Breast epithelium (tissue), 4 donors: ENCODE measurements around the gene CAB39L. TPM values are rescaled to one million over a fixed set of nuclear protein-coding genes. Genes with fewer than 3 reads are reported as not detected.

ENCODE experiments used
- DNase-seq, 2 donors: peaks; one replicate each; pipeline ENCODE4 v3.0.0-alpha.2; 2019; ENCODE audit warnings: low spot score in 2 of 2
- H3K27ac ChIP-seq, 2 donors: fragments of 200-600 bp; sonication (generic) in 1 of 2; one replicate each; pipeline ENCODE4 v1.5.1; 2016 to 2019; ENCODE audit warnings: mild to moderate bottlenecking in 1 of 2
- H3K27me3 ChIP-seq, 2 donors: fragments of 200-600 bp; sonication (generic) in 1 of 2; one replicate each; pipeline versions ENCODE4 v1.5.1 to v1.6.0; 2017 to 2019; ENCODE audit warnings: control low read depth in 1 of 2, mild to moderate bottlenecking in 1 of 2
- H3K36me3 ChIP-seq: fragments of 200-600 bp; one replicate; pipeline ENCODE4 v1.5.1; 2019
- H3K4me1 ChIP-seq, 2 donors: fragments of 200-600 bp; sonication (generic); one replicate each; pipeline ENCODE4 v1.5.1; 2016 to 2019; ENCODE audit warnings: control low read depth in 1 of 2
- H3K4me3 ChIP-seq, 3 donors: fragments of 200-600 bp; sonication (generic); 1 replicate in 2 of 3; 2 replicates in 1 of 3; pipeline ENCODE4 v1.5.1; 2016 to 2019; ENCODE audit warnings: mild to moderate bottlenecking in 3 of 3, moderate library complexity in 2 of 3
- H3K9me3 ChIP-seq, 2 donors: fragments of 200-600 bp; sonication (generic) in 1 of 2; one replicate each; pipeline ENCODE4 v1.5.1; 2016 to 2019; ENCODE audit warnings: control low read depth in 1 of 2
- POLR2A ChIP-seq: fragments of 450-650 bp; IDR thresholded peaks from one replicate; pipeline ENCODE4 v1.6.1; 2016; ENCODE audit warnings: antibody characterized with exemption, mild to moderate bottlenecking, moderate library complexity
- POLR2AphosphoS5 ChIP-seq, 3 donors: sonication (generic); formaldehyde crosslinking; IDR thresholded peaks; one replicate each; pipeline ENCODE4 v1.6.1; 2017; ENCODE audit warnings: antibody characterized with exemption in 3 of 3
- intact Hi-C: fragments of 100-400 bp; cut with DNase I; formaldehyde crosslinking; loops from one replicate; pipeline ENCODE4 v1.15.1; 2023; ENCODE audit warnings: low total_unique reads
- total RNA-seq, 3 donors: library from RNA; depleted of rRNA; stranded (reverse); fragments of >200 nt; gene quantifications; one replicate each; pipeline ENCODE4 v1.1.0, GENCODE V29; 2016
- TF ChIP-seq, protein P1 (sequence below), 3 donors: fragments of 450-650 bp; IDR thresholded peaks; one replicate each; pipeline ENCODE4 v1.5.1; 2016 to 2017; ENCODE audit warnings: antibody characterized with exemption in 3 of 3, mild to moderate bottlenecking in 3 of 3, moderate library complexity in 3 of 3

CAB39L gene
- total RNA-seq, 3 donors from 2014 or later = 40.0 to 92.1 (median 44.8) TPM

DNA sequence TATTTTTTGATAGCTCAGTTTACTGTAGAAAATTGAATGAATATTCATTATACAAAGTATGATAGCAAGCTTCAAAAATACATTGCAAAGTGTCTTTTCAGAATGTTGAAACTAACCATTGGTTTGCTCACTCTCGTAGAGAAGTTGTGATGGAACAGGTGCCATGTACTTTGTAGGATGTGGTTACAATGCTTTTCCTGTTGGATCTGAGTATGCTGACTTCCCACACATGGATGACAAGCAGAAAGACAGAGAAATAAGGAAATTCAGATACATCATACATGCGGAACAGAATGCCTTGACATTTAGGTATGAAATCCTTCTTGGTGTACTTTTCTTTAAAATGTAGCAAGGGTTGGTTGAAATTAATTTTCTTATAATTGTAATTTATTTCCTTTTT is 165.7 kb downstream of the CAB39L start:
- H3K27me3 ChIP-seq = no peaks in the 10 kb centered on the region
- intact Hi-C loops = no loop called here
- H3K27ac ChIP-seq = no peak overlapping the region
- TF ChIP-seq POLR2AphosphoS5 (IDR thresholded peaks at IDR 0.05) (no peak), POLR2A (no peak)
- TF ChIP-seq, protein P1, sequence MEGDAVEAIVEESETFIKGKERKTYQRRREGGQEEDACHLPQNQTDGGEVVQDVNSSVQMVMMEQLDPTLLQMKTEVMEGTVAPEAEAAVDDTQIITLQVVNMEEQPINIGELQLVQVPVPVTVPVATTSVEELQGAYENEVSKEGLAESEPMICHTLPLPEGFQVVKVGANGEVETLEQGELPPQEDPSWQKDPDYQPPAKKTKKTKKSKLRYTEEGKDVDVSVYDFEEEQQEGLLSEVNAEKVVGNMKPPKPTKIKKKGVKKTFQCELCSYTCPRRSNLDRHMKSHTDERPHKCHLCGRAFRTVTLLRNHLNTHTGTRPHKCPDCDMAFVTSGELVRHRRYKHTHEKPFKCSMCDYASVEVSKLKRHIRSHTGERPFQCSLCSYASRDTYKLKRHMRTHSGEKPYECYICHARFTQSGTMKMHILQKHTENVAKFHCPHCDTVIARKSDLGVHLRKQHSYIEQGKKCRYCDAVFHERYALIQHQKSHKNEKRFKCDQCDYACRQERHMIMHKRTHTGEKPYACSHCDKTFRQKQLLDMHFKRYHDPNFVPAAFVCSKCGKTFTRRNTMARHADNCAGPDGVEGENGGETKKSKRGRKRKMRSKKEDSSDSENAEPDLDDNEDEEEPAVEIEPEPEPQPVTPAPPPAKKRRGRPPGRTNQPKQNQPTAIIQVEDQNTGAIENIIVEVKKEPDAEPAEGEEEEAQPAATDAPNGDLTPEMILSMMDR (IDR thresholded peaks at IDR 0.05) = no peak
- H3K4me3 ChIP-seq = no peak overlapping the region
- H3K36me3 ChIP-seq = no peaks in the 10 kb centered on the region
- no peak for DNase-seq
- no peaks in the 10 kb centered on the region for H3K4me1 ChIP-seq
- H3K9me3 ChIP-seq = no peaks in the 10 kb centered on the region

DNA sequence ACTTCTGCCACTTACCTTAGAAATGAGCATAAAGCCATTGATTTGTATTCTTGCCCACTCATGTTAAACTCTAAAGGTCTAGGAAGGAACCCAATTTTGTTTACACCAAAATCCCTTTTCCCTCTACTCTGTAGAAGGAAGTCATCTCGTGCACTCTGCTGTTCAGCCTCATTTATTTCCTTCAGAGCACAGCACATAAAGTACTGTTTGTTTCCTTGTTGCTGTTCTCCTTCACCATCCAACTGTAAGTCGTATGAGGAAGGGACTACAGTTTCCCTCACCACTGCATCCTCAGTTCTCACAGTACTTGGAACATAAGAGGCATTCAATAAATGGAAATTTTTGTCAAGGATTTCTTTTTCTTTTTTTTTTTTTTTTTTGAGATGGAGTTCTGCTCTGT is 171.6 kb downstream of the CAB39L start:
- Histone ChIP-seq H3K36me3 (no peaks in the 10 kb centered on the region), H3K4me3 (no peak overlapping the region), H3K27ac (no peak overlapping the region), H3K27me3 (no peaks in the 10 kb centered on the region), H3K4me1 (no peaks in the 10 kb centered on the region), H3K9me3 (no peaks in the 10 kb centered on the region)
- TF ChIP-seq, protein P1 (IDR thresholded peaks at IDR 0.05) = no peak
- TF ChIP-seq POLR2A = no peak
- TF ChIP-seq POLR2AphosphoS5 (IDR thresholded peaks at IDR 0.05) = no peak
- intact Hi-C loops = no loop called here
- DNase-seq = no peak

DNA sequence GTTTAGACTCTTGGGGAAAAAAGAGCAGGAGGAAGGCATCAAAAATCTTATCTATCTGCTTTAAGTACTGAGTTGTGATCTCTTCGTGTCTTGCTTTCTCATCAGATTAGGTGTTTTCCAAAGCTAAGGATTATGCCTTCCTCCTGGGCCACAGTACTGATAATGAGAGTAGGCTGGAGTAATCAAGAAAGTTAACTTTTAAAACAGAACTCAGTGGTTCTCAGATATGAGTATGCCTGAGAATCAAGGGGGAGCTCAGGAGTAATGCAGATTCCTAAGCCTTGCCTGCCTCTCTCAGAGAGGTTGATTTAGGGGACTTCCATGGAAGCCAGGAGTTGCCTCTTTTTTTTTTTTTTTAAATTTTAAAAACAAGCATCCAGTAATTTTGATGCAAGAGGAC is 172.6 kb downstream of the CAB39L start:
- Histone ChIP-seq H3K27ac (no peak overlapping the region), H3K4me3 (no peak overlapping the region), H3K36me3 (peaks cover 5% of the 10 kb centered on the region), H3K9me3 (no peaks in the 10 kb centered on the region), H3K4me1 (no peaks in the 10 kb centered on the region), H3K27me3 (no peaks in the 10 kb centered on the region)
- no peak for DNase-seq
- intact Hi-C loops = no loop called here
- TF ChIP-seq, protein P1 (IDR thresholded peaks at IDR 0.05) = no peak
- TF ChIP-seq POLR2A = no peak
- TF ChIP-seq POLR2AphosphoS5 (IDR thresholded peaks at IDR 0.05) = no peak

DNA sequence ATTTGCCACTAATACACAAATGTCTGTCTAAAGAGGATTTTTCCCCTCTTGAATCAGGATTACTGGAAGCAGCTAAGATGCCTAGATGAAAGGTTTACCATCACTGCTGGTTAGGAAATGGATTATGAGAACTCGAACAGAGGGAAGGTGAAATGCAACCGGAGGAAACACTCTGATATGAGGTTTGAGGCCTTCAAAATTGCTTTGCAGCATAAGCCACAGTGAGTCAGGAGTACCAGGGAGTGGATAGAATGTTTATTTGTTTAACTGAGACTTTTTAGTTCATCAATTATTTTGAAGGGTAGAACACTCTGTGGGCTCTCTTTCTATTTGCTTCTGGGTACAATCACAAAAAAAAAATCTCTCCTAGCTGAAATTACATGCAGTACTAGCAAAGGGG is 178.0 kb downstream of the CAB39L start:
- Histone ChIP-seq H3K36me3 (peaks cover 6% of the 10 kb centered on the region), H3K27me3 (no peaks in the 10 kb centered on the region), H3K27ac (no peak overlapping the region), H3K4me1 (no peaks in the 10 kb centered on the region), H3K9me3 (no peaks in the 10 kb centered on the region), H3K4me3 (no peak overlapping the region)
- TF ChIP-seq, protein P1 (IDR thresholded peaks at IDR 0.05) = no peak
- TF ChIP-seq POLR2AphosphoS5 (IDR thresholded peaks at IDR 0.05) (no peak), POLR2A (no peak)
- DNase-seq = no peak
- intact Hi-C loops = no loop called here

DNA sequence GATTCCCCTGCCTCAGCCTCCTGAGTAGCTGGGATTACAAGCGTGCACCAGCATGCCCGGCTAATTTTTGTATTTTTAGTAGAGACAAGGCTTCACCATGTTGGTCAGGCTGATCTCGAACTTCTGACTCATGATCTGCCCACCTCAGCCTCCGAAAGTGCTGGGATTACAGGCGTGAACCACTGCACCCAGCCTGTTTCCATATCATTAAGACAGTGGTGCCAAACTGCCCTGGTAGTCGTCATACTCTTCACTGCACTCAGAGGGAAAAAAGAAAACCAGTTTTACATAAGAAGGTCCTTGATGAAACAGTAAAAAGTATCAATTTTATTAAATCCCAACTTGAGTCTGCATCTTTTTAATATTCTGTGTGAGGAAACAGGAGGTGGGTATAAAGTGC is 181.2 kb downstream of the CAB39L start:
- no peaks in the 10 kb centered on the region for H3K27me3 ChIP-seq
- TF ChIP-seq, protein P1 (IDR thresholded peaks at IDR 0.05) = no peak
- TF ChIP-seq POLR2A (no peak), POLR2AphosphoS5 (IDR thresholded peaks at IDR 0.05) (no peak)
- H3K4me1 ChIP-seq = no peaks in the 10 kb centered on the region
- H3K36me3 ChIP-seq = peaks cover 14% of the 10 kb centered on the region
- no peak overlapping the region for H3K4me3 ChIP-seq
- DNase-seq = no peak
- intact Hi-C loops = no loop called here
- no peak overlapping the region for H3K27ac ChIP-seq
- no peaks in the 10 kb centered on the region for H3K9me3 ChIP-seq
